ENCODE results near the gene PHOX2A.

DNA sequence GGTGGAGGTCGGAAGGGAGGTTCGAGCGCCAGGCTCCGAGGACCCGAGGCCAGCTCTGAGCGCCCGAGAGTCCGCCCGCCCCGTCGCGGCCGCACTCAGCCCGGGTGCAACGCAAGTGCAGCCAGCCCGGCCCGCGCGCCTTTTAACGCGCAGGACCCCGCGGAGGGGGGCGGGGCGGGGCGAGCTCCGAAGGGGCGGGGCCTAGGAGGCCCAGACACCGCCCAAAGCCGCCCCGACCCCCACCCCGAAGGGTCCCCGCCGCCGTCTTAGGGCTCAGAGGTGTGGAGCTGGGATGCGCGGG, at the start of gene PHOX2A:
- TF ChIP-seq SMAD3 (CRISPR knock-in tag; IDR thresholded peaks at IDR 0.05) (no peak), TBX2 (CRISPR knock-in tag; IDR thresholded peaks at IDR 0.05; ENCODE audit: borderline replicate concordance) (no peak), JUND (CRISPR knock-in tag; IDR thresholded peaks at IDR 0.05) (no peak), FOXJ3 (CRISPR knock-in tag; IDR thresholded peaks at IDR 0.05; ENCODE audit: borderline replicate concordance) (no peak), ZBTB21 (CRISPR knock-in tag; IDR thresholded peaks at IDR 0.05) (no peak), ZNF468 (CRISPR knock-in tag; IDR thresholded peaks at IDR 0.05) (no peak), ZNF720 (CRISPR knock-in tag; IDR thresholded peaks at IDR 0.05) (no peak), MIER2 (CRISPR knock-in tag; IDR thresholded peaks at IDR 0.05) (no peak)
- TF ChIP-seq, protein P1, sequence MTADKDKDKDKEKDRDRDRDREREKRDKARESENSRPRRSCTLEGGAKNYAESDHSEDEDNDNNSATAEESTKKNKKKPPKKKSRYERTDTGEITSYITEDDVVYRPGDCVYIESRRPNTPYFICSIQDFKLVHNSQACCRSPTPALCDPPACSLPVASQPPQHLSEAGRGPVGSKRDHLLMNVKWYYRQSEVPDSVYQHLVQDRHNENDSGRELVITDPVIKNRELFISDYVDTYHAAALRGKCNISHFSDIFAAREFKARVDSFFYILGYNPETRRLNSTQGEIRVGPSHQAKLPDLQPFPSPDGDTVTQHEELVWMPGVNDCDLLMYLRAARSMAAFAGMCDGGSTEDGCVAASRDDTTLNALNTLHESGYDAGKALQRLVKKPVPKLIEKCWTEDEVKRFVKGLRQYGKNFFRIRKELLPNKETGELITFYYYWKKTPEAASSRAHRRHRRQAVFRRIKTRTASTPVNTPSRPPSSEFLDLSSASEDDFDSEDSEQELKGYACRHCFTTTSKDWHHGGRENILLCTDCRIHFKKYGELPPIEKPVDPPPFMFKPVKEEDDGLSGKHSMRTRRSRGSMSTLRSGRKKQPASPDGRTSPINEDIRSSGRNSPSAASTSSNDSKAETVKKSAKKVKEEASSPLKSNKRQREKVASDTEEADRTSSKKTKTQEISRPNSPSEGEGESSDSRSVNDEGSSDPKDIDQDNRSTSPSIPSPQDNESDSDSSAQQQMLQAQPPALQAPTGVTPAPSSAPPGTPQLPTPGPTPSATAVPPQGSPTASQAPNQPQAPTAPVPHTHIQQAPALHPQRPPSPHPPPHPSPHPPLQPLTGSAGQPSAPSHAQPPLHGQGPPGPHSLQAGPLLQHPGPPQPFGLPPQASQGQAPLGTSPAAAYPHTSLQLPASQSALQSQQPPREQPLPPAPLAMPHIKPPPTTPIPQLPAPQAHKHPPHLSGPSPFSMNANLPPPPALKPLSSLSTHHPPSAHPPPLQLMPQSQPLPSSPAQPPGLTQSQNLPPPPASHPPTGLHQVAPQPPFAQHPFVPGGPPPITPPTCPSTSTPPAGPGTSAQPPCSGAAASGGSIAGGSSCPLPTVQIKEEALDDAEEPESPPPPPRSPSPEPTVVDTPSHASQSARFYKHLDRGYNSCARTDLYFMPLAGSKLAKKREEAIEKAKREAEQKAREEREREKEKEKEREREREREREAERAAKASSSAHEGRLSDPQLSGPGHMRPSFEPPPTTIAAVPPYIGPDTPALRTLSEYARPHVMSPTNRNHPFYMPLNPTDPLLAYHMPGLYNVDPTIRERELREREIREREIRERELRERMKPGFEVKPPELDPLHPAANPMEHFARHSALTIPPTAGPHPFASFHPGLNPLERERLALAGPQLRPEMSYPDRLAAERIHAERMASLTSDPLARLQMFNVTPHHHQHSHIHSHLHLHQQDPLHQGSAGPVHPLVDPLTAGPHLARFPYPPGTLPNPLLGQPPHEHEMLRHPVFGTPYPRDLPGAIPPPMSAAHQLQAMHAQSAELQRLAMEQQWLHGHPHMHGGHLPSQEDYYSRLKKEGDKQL (CRISPR knock-in tag; IDR thresholded peaks at IDR 0.05; ENCODE audit: low read depth), result no peak
- TF ChIP-seq, protein P2, sequence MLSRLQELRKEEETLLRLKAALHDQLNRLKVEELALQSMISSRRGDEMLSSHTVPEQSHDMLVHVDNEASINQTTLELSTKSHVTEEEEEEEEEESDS (CRISPR knock-in tag; IDR thresholded peaks at IDR 0.05; ENCODE audit: borderline replicate concordance), result no peak
- TF ChIP-seq, protein P3, sequence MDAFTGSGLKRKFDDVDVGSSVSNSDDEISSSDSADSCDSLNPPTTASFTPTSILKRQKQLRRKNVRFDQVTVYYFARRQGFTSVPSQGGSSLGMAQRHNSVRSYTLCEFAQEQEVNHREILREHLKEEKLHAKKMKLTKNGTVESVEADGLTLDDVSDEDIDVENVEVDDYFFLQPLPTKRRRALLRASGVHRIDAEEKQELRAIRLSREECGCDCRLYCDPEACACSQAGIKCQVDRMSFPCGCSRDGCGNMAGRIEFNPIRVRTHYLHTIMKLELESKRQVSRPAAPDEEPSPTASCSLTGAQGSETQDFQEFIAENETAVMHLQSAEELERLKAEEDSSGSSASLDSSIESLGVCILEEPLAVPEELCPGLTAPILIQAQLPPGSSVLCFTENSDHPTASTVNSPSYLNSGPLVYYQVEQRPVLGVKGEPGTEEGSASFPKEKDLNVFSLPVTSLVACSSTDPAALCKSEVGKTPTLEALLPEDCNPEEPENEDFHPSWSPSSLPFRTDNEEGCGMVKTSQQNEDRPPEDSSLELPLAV (CRISPR knock-in tag; conservative IDR thresholded peaks at IDR 0.05; ENCODE audit: low read depth), result no peak
